Heart left ventricle (tissue), 13 donors: ENCODE data around the gene TMEM139.

Experiments
- POLR2A ChIP-seq, 2 donors: fragments of 450-650 bp; IDR thresholded peaks; one replicate each; pipeline ENCODE4 v1.6.1; 2017; ENCODE audit warnings: antibody characterized with exemption in 2 of 2, mild to moderate bottlenecking in 2 of 2, moderate library complexity in 2 of 2
- TF ChIP-seq, protein P1 (sequence below), 12 donors: fragments of 200-600 bp; sonication (generic) in 4 of 12; IDR thresholded peaks; one replicate each; pipeline versions ENCODE4 v1.5.0 to v1.8.0; 2018 to 2022; ENCODE audit warnings: antibody characterized with exemption in 12 of 12, mild to moderate bottlenecking in 5 of 12
- donor health status: ischemic (EF 13 %, LVEDD 7.1; RV severe dilation, severe dysfunction).
- donor health status: DM: no; HTN: yes; CAD: no.
- donor health status: DM: no; HTN: no; CAD: no.
- donor health status: ischemic (EF 25% LVEDD 6.9; RV normal size, moderate dysfunction).
- donor health status: ischemic (EF 25% LVEDD 5.7; RV mildly dilated, moderate dysfunction).
- donor health status: ischemic (EF 35%, LVEDD 5.7; RV mildly dilated, moderate dysfunction).
- donor health status: nonischemic (EF 11% LVEDD 7.7; RV severe dilation, severe dysfunction).
- donor health status: DM: yes; HTN: yes; CAD: no.
- donor health status: PGD.
- donor health status: ischemic (EF 29% LVEDD 5.4; RV normal size, mild dysfunction).
- donor health status: nonischemic (EF 23%, LVEDD 6.1; RV moderate dilation, normal function).

DNA sequence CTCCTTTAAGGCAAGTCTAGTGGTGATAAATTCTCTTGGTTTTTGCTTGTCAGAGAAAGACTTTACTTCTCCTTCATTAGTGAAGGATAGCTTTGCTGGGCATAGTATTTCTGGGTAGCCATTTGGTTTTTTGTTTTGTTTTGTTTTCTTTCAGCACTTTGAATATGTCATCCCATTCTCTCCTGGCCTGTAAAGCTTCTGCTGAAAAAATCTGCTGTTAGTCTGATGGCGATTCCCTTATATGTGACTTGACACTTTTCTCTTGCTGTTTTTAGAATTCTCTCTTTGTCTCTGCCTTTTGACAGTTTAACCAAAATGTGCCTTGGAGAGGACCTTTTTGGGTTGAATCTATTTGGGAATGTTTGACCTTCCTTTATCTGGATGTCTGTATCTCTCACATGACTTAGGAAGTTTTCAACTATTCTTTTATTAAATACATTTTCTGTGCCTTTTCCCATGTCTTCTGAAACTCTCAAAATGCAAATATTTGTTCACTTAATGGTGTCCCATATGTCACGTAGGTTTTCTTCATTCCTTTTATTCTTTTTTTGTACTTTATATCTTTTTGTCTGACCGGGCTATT is 48.3 kb upstream of the TMEM139 start:
- TF ChIP-seq, protein P1, sequence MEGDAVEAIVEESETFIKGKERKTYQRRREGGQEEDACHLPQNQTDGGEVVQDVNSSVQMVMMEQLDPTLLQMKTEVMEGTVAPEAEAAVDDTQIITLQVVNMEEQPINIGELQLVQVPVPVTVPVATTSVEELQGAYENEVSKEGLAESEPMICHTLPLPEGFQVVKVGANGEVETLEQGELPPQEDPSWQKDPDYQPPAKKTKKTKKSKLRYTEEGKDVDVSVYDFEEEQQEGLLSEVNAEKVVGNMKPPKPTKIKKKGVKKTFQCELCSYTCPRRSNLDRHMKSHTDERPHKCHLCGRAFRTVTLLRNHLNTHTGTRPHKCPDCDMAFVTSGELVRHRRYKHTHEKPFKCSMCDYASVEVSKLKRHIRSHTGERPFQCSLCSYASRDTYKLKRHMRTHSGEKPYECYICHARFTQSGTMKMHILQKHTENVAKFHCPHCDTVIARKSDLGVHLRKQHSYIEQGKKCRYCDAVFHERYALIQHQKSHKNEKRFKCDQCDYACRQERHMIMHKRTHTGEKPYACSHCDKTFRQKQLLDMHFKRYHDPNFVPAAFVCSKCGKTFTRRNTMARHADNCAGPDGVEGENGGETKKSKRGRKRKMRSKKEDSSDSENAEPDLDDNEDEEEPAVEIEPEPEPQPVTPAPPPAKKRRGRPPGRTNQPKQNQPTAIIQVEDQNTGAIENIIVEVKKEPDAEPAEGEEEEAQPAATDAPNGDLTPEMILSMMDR (IDR thresholded peaks at IDR 0.05), result no peak
- TF ChIP-seq POLR2A (IDR thresholded peaks at IDR 0.05), result no peak
